Stimulated activated CD4-positive, alpha-beta T cell treated with anti-CD3 and anti-CD28 coated beads, Interleukin-15, amount 100 ng/mL, for 24 hours (primary cell): ENCODE data around the gene CNR2.
A peak's percentile ranks its signal among the peaks of the same experiment; 100 is the strongest.
"Not testable (repeated sequence)": the region's sequence is repeated elsewhere in the genome, so short reads cannot be mapped to it uniquely, and the experiment has no call there.

ENCODE experiments used
- DNase-seq: peaks from one replicate; pipeline ENCODE4 v3.0.0-alpha.2; 2020

The CNR2 gene

DNA sequence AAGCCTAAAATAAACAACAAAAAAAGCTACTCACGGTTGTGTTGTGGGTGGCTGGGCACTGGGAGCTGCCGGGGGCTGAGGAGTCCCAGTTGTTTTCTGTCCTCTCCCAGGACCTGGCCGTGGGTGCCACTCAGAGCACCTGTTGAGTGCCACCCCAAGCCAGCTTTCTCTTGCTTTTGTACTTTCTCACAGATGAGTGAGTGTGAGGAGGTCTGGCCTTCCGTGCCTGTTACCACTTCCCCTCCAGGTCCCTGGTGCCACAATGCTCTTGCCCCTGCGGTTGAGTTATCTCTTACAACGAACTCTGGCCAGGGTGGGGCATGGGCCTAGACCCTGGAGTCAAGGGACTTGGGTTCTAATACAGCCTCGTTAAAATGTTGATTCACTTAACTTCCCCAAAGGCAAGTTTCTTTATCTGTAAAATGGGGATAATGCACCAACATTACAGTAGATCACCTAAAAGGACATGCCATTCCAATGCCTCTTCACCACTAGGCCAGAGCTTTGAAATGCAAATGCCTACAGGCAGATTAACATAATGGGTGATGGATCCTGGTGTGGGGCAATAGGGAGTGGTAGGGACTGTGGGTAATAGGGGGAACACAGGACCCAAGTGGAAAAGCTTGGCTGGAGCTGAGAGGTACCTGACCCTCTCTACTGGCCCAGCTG lies at the start of gene CNR2:
Gene CNR2 (minus strand): TSS at position 151 of the 669 bp plus-strand sequence. CDS start 37,745 bp downstream, outside the sequence.
- DNase-seq: no peak

- DNase-seq: no peak
These were observed 47.3 kb upstream of the CNR2 start for GRCh38 chr1:23960291-23961020.

- DNase-seq: peak; percentile 98
These were observed 46.5 kb upstream of the CNR2 start, which contains the start of gene PNRC2 for GRCh38 chr1:23959461-23960290. PNRC2 (plus strand) TSS chr1:23959828; CDS start chr1:23961458, 1,630 bp downstream.

DNA sequence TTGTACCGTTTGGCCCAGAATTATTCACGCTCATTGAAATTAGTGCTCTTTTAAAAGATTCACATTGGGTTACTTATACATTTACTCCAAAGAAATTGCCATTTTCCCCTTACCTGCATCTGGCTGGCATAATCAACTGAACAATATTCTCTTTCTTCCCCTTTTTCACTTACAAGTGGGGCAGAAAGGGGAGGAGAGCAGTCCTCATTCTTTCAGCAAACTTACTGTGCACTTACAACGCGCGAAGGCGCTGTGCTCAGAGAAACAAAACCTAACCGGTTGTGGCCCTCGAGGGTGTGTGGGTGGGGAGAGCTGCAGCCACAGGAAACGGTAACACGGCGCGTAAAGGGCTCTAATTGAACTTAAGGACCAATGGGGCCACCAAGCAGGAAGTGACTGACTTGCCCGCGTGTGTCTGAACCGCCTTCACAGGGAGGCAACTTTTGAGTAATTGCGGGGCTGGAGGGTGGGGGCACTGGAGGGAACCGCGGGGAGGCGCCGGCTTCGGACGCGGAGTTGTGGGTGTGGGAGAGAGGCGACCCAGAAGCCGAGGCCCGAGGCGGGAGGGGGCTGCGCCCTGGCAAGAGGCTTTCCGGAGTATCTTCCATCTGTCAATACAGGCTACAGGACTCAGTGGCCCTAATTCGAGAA lies 45.8 kb upstream of the CNR2 start:
- peak; percentile 96 for DNase-seq

DNA sequence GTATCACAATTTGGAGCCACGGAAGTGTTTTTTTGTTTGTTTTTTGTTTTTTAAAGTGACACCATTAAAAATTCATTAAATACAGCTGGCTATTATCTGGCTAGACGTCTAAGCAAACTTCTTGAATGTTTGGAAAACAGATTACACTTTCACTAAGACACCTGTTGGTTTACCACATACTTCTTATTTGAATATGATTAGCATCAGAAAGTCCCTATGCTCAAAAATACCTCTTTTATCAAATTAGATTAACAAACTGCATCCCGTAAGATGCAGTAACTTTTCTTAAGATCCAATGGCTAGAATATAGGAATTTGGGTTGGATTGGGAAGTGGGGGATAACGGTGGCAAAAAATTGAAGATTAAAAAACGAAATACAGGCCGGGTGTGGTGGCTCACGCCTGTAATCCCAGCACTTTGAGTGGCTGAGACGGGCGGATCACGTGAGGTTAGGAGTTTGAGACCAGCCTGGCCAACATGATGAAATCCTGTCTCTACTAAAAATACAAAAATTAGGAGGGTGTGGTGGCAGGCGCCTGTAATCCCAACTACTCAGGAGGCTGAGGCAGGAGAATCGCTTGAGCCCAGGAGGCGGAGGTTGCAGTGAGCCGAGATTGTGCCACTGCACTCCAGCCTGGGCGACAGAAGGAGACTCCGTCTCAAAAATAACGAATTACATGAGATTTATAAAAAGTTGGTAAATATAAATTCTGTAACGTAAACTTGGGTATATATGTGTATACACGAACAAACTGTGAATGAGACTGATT lies 45.1 kb upstream of the CNR2 start:
- DNase-seq: not testable (repeated sequence)

DNA sequence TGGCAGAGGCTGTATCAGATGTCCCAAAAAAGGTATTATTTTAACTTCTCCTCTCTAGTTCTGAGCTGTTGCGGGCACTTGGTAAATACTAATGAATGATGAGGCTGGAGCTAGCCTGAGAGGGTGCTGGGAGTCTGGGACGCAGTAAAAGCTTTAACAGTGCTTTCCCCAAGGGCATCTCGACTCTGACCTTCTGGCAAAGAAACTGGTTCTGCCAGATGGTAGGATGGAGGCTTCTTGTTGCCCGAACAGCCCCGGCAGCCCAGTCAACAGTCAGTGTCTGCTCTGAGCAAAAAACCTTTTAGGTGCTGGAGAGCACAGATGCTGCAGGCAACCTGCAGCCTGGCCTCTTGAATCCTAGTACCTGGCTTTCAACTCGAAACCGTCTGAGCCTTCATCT lies 43.9 kb upstream of the CNR2 start:
- no peak for DNase-seq

- no peak for DNase-seq
These were observed 39.9 kb upstream of the CNR2 start for GRCh38 chr1:23953020-23953419.

DNA sequence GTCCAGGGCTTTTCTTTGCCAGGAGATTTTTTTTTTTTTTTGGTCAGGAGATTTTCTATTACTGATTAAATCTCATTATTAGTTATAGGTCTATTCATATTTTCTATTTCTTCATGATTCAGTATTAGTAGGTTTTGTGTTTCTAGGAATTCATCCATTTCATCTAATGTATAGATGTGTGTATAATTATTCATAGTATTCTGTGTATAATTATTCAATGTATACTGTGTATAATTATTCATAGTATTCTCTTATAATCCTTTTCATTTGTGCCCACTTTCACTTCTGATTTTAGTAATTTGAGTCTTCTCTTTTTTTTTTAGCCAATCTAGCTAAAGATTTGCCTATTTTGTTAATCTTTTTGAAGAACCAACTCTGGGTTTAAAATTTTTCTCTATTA lies 34.2 kb upstream of the CNR2 start:
- DNase-seq: no peak

- no peak for DNase-seq
These were observed 23.5 kb upstream of the CNR2 start for GRCh38 chr1:23936481-23937176.

GRCh38 chr1:23931491-23931880 lies 18.3 kb upstream of the CNR2 start:
- DNase-seq: no peak

GRCh38 chr1:23930861-23931490 lies 17.8 kb upstream of the CNR2 start:
- DNase-seq: no peak

DNA sequence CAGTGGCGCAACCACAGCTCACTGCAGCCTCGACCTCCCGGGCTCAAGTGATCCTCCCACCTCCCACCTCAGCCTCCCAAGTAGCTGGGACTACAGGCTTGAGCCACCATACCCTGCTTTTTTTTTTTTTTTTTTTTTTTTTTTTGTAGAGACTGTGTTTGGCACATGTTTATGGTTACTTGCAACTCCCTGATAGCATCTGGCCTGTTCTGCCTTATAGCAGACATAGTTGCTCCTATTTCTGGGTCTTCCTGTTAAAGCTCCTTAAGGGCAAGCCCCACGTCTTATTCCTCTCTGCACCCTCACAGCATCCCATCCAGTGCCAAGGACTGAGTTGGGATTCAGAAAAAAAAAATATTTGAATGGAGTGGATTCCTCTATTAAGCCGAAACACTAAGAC lies 17.1 kb upstream of the CNR2 start:
- DNase-seq: no peak

- no peak for DNase-seq
These were observed 15.6 kb upstream of the CNR2 start for GRCh38 chr1:23928789-23929188.

DNA sequence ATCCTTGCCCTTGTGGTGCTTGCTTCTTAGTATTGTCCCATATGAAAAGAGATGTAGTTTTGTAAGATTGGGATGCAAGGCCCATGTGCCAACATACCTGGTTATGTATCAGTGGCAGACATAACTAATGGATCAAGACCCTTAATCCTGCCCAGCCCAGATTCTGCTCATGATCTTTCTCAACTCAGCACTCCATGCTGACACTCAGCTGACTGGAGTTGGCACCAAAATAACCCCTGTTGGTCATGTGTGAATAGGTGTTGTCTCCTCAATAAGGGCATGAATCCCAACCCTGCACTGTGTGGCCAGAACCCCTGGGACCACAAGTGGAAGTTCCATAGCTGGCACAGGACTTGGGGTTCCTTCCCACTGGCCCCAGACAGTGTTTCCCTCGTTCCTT lies 13.9 kb upstream of the CNR2 start:
- no peak for DNase-seq

DNA sequence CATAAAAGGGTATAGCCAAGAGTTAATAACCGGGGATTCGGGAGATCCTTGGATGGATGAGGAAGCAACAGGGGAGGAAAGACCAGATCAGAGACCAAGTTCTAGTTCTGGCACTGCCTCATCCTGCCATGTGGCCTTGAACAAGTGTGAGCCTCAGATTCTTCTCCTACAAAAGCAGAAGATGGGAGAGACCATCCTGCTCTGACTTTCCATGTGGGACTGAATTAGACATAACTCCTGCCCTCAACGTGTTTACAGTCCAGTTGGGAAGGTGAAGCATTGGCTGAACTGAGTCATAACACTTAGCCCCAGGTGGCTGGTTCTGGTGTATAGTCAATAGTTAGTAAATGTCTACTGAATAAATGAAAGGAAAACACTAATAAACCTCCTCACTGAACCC lies 12.1 kb upstream of the CNR2 start:
- no peak for DNase-seq

GRCh38 chr1:23924601-23925000 lies 11.4 kb upstream of the CNR2 start:
- DNase-seq: no peak

GRCh38 chr1:23923592-23924499 lies 10.7 kb upstream of the CNR2 start:
- no peak for DNase-seq

GRCh38 chr1:23922321-23922943 lies 9.3 kb upstream of the CNR2 start:
- no peak for DNase-seq
